Mucosa of rectum (tissue), 2 donors: ENCODE results near the gene SFXN3.

Experiments
- H3K27ac ChIP-seq, 2 donors: one replicate each; pipeline ENCODE4 v1.7.0; 2013; ENCODE audit warnings: inconsistent platforms in 2 of 2, low read depth in 2 of 2, low read length in 2 of 2
- H3K27me3 ChIP-seq, 2 donors: one replicate each; pipeline ENCODE4 v1.7.0; 2013; ENCODE audit warnings: low read length in 2 of 2; ENCODE audit not compliant: control insufficient read depth in 2 of 2, insufficient read depth in 2 of 2
- H3K36me3 ChIP-seq, 2 donors: one replicate each; pipeline ENCODE4 v1.7.0; 2013; ENCODE audit warnings: low read length in 2 of 2; ENCODE audit not compliant: control insufficient read depth in 2 of 2, insufficient read depth in 2 of 2
- H3K4me1 ChIP-seq, 2 donors: one replicate each; pipeline ENCODE4 v1.7.0; 2013; ENCODE audit warnings: low read length in 2 of 2, mild to moderate bottlenecking in 1 of 2; ENCODE audit not compliant: control insufficient read depth in 2 of 2, insufficient read depth in 2 of 2
- H3K4me3 ChIP-seq, 2 donors: one replicate each; pipeline ENCODE4 v1.7.0; 2013; ENCODE audit warnings: low read length in 2 of 2
- H3K9ac ChIP-seq, 2 donors: one replicate each; pipeline ENCODE4 v1.7.0; 2013; ENCODE audit warnings: low read length in 2 of 2, low read depth in 1 of 2, mild to moderate bottlenecking in 1 of 2
- H3K9me3 ChIP-seq, 2 donors: one replicate each; pipeline ENCODE4 v1.7.0; 2013; ENCODE audit warnings: low read length in 2 of 2; ENCODE audit not compliant: control insufficient read depth in 2 of 2
- donor health status: healthy.
- donor health status: Normal muscosa, but diverticular disease.

SFXN3 gene

GRCh38 chr10:101046332-101047238 is 15.6 kb downstream of the SFXN3 start:
- H3K4me3 ChIP-seq: no peak overlapping the region
- H3K36me3 ChIP-seq: no peaks in the 10 kb centered on the region
- H3K9ac ChIP-seq: no peak overlapping the region
- no peak overlapping the region for H3K27ac ChIP-seq
- no peaks in the 10 kb centered on the region for H3K9me3 ChIP-seq
- H3K27me3 ChIP-seq: peaks cover 20 to 21% of the 10 kb centered on the region in 2 donors
- H3K4me1 ChIP-seq: peaks cover 19 to 20% of the 10 kb centered on the region in 2 donors

GRCh38 chr10:101047268-101047667 is 16.2 kb downstream of the SFXN3 start:
- Histone ChIP-seq H3K4me3 (no peak overlapping the region), H3K4me1 (peaks cover 13 to 17% of the 10 kb centered on the region in 2 donors), H3K9me3 (no peaks in the 10 kb centered on the region), H3K27me3 (peaks cover 20 to 21% of the 10 kb centered on the region in 2 donors), H3K27ac (no peak overlapping the region), H3K9ac (no peak overlapping the region), H3K36me3 (no peaks in the 10 kb centered on the region)

GRCh38 chr10:101047961-101048892 is 17.2 kb downstream of the SFXN3 start:
- Histone ChIP-seq H3K9me3 (no peaks in the 10 kb centered on the region), H3K4me3 (no peak overlapping the region), H3K27ac (no peak overlapping the region), H3K36me3 (no peaks in the 10 kb centered on the region), H3K9ac (no peak overlapping the region), H3K27me3 (peaks cover 20 to 21% of the 10 kb centered on the region in 2 donors), H3K4me1 (peaks cover 8 to 10% of the 10 kb centered on the region in 2 donors)

- no peaks in the 10 kb centered on the region for H3K36me3 ChIP-seq
- H3K9me3 ChIP-seq: no peaks in the 10 kb centered on the region
- no peak overlapping the region for H3K9ac ChIP-seq
- H3K4me3 ChIP-seq: peak overlapping the region; percentile 1 to 11
- H3K27ac ChIP-seq: no peak overlapping the region
- H3K27me3 ChIP-seq: peaks cover 20 to 21% of the 10 kb centered on the region in 2 donors
- H3K4me1 ChIP-seq: peaks cover 3% of the 10 kb centered on the region in 2 donors
Measured at GRCh38 chr10:101050208-101051069, 19.4 kb downstream of the SFXN3 start.

GRCh38 chr10:101052285-101052684 is 21.3 kb downstream of the SFXN3 start:
- Histone ChIP-seq H3K27ac (no peak overlapping the region), H3K36me3 (no peaks in the 10 kb centered on the region), H3K4me1 (peaks cover 3% of the 10 kb centered on the region in 2 donors), H3K9me3 (no peaks in the 10 kb centered on the region), H3K27me3 (peaks cover 20% of the 10 kb centered on the region in 2 donors), H3K4me3 (no peak overlapping the region), H3K9ac (no peak overlapping the region)

GRCh38 chr10:101053516-101053915 is 22.5 kb downstream of the SFXN3 start:
- H3K4me1 ChIP-seq: peaks cover 3% of the 10 kb centered on the region in 2 donors
- H3K4me3 ChIP-seq: no peak overlapping the region
- H3K9me3 ChIP-seq: no peaks in the 10 kb centered on the region
- peaks cover 12 to 14% of the 10 kb centered on the region in 2 donors for H3K27me3 ChIP-seq
- H3K9ac ChIP-seq: no peak overlapping the region
- H3K36me3 ChIP-seq: no peaks in the 10 kb centered on the region
- H3K27ac ChIP-seq: no peak overlapping the region

- Histone ChIP-seq H3K27ac (no peak overlapping the region), H3K27me3 (peaks cover 6% of the 10 kb centered on the region in 2 donors), H3K9ac (no peak overlapping the region), H3K4me3 (no peak overlapping the region), H3K36me3 (no peaks in the 10 kb centered on the region), H3K4me1 (peaks cover 3% of the 10 kb centered on the region in 2 donors), H3K9me3 (no peaks in the 10 kb centered on the region)
Measured at GRCh38 chr10:101054351-101054750, 23.3 kb downstream of the SFXN3 start.

- H3K27ac ChIP-seq: no peak overlapping the region
Measured at GRCh38 chr10:101054876-101055275, 23.8 kb downstream of the SFXN3 start.

GRCh38 chr10:101055411-101055810 is 24.4 kb downstream of the SFXN3 start:
- Histone ChIP-seq H3K27me3 (peaks cover 0 to 4% of the 10 kb centered on the region in 2 donors), H3K4me1 (peaks cover 6% of the 10 kb centered on the region in 2 donors), H3K36me3 (no peaks in the 10 kb centered on the region), H3K27ac (no peak overlapping the region), H3K9me3 (no peaks in the 10 kb centered on the region), H3K9ac (no peak overlapping the region), H3K4me3 (no peak overlapping the region)

More at GRCh38 chr10:101054876-101055275, 23.8 kb downstream of the SFXN3 start:
- Histone ChIP-seq H3K9me3 (no peaks in the 10 kb centered on the region), H3K36me3 (no peaks in the 10 kb centered on the region), H3K9ac (no peak overlapping the region), H3K4me1 (peaks cover 3% of the 10 kb centered on the region in 2 donors), H3K27me3 (peaks cover 3 to 6% of the 10 kb centered on the region in 2 donors), H3K4me3 (no peak overlapping the region)
